MM.1S (cell line): ENCODE results near the gene KIRREL1.

Experiments
- DNase-seq: peaks from one replicate; pipeline ENCODE4 v3.0.0-alpha.2; 2015
- H2AFZ ChIP-seq: fragments of 300-600 bp; sonication (generic); 2 replicates; pipeline ENCODE4 v1.6.0; 2016; ENCODE audit warnings: antibody characterized with exemption, low read length
- H3F3A ChIP-seq: fragments of 300-600 bp; sonication (generic); 2 replicates; pipeline ENCODE4 v1.6.1; 2016; ENCODE audit warnings: mild to moderate bottlenecking, antibody characterized with exemption, low read length, moderate library complexity, mixed read lengths; ENCODE audit not compliant: insufficient read depth
- H3K27ac ChIP-seq: fragments of 300-600 bp; sonication (generic); 2 replicates; pipeline ENCODE4 v1.5.1; 2016; ENCODE audit warnings: mild to moderate bottlenecking, low read length
- H3K27me3 ChIP-seq: fragments of 300-600 bp; sonication (generic); replicated peaks from 2 replicates; pipeline ENCODE4 v1.6.0; 2016; ENCODE audit warnings: low read length; ENCODE audit not compliant: insufficient read depth
- H3K36me3 ChIP-seq: fragments of 300-600 bp; sonication (generic); replicated peaks from 2 replicates; pipeline ENCODE4 v1.6.1; 2016; ENCODE audit warnings: mild to moderate bottlenecking, low read length, mixed read lengths; ENCODE audit not compliant: insufficient read depth
- H3K4me1 ChIP-seq: fragments of 300-600 bp; sonication (generic); 2 replicates; pipeline ENCODE4 v1.6.1; 2016; ENCODE audit warnings: low read length, mixed read lengths
- H3K4me2 ChIP-seq: fragments of 300-600 bp; sonication (generic); 2 replicates; pipeline ENCODE4 v1.6.0; 2016; ENCODE audit warnings: low read depth, low read length
- H3K4me3 ChIP-seq: fragments of 300-600 bp; sonication (generic); 2 replicates; pipeline ENCODE4 v1.5.1; 2016; ENCODE audit warnings: low read length, mixed read lengths
- H3K79me2 ChIP-seq: fragments of 300-600 bp; sonication (generic); 2 replicates; pipeline ENCODE4 v1.6.1; 2016; ENCODE audit warnings: mixed run types, low read length, mixed read lengths
- H3K9ac ChIP-seq: fragments of 300-600 bp; sonication (generic); 2 replicates; pipeline ENCODE4 v1.6.1; 2016; ENCODE audit warnings: low read length, mixed read lengths
- H3K9me2 ChIP-seq: fragments of 300-600 bp; sonication (generic); replicated peaks from 2 replicates; pipeline ENCODE4 v1.6.1; 2016; ENCODE audit warnings: mild to moderate bottlenecking, low read length, mixed read lengths; ENCODE audit not compliant: insufficient read depth
- H3K9me3 ChIP-seq: fragments of 300-600 bp; sonication (generic); replicated peaks from 2 replicates; pipeline ENCODE4 v1.6.1; 2016; ENCODE audit warnings: mild to moderate bottlenecking, low read length, mixed read lengths; ENCODE audit not compliant: insufficient read depth
- H4K20me1 ChIP-seq: fragments of 300-600 bp; sonication (generic); 2 replicates; pipeline ENCODE4 v1.6.1; 2016; ENCODE audit warnings: mild to moderate bottlenecking, low read length, moderate library complexity, mixed read lengths; ENCODE audit not compliant: insufficient read depth
- EZH2 ChIP-seq: fragments of 300-600 bp; sonication (generic); optimal IDR thresholded peaks from 2 replicates; pipeline ENCODE3; 2017; ENCODE audit warnings: low read depth, mild to moderate bottlenecking, antibody characterized with exemption, low read length, mixed read lengths
- EZH2phosphoT487 ChIP-seq: fragments of 300-600 bp; sonication (generic); IDR thresholded peaks from 2 replicates; pipeline ENCODE4 v1.6.1; 2018; ENCODE audit warnings: antibody characterized with exemption, low read length
- TF ChIP-seq, protein P1 (sequence below): fragments of 300-600 bp; sonication (generic); IDR thresholded peaks from 2 replicates; pipeline ENCODE4 v1.5.1; 2016; ENCODE audit warnings: antibody characterized with exemption, low read length, mixed read lengths

Gene KIRREL1

DNA sequence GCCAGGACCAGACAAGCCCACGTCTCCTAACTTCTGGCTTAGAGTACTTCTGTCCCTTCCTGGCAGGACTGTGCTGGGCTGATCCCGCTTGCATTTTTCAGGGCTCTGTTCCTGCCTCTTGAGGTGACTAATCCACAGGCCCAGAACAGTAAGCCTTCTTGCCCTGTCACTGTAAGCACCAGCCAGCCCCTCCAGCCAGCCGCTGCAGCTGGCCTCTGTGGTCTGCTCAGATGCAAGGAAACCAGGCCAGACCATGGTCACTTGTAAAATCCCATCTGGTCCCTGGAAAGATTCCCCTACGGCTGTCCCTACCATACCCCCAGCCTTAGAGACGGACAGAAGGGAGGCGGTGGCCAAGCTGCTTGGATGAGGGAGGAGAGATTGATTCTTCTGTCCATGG, 74.2 kb downstream of the KIRREL1 start:
- H3K36me3 ChIP-seq: no peaks in the 10 kb centered on the region
- no peak overlapping the region for H3K4me3 ChIP-seq
- H3K79me2 ChIP-seq: no peaks in the 10 kb centered on the region
- no peaks in the 10 kb centered on the region for H3F3A ChIP-seq
- H3K27ac ChIP-seq: no peak overlapping the region
- no peaks in the 10 kb centered on the region for H3K9me3 ChIP-seq
- no peak overlapping the region for H3K9ac ChIP-seq
- no peaks in the 10 kb centered on the region for H3K27me3 ChIP-seq
- H3K4me1 ChIP-seq: no peaks in the 10 kb centered on the region
- TF ChIP-seq, protein P1, sequence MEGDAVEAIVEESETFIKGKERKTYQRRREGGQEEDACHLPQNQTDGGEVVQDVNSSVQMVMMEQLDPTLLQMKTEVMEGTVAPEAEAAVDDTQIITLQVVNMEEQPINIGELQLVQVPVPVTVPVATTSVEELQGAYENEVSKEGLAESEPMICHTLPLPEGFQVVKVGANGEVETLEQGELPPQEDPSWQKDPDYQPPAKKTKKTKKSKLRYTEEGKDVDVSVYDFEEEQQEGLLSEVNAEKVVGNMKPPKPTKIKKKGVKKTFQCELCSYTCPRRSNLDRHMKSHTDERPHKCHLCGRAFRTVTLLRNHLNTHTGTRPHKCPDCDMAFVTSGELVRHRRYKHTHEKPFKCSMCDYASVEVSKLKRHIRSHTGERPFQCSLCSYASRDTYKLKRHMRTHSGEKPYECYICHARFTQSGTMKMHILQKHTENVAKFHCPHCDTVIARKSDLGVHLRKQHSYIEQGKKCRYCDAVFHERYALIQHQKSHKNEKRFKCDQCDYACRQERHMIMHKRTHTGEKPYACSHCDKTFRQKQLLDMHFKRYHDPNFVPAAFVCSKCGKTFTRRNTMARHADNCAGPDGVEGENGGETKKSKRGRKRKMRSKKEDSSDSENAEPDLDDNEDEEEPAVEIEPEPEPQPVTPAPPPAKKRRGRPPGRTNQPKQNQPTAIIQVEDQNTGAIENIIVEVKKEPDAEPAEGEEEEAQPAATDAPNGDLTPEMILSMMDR: no peak
- TF ChIP-seq EZH2phosphoT487 (no peak), EZH2 (no peak)
- no peak overlapping the region for H3K4me2 ChIP-seq
- no peak for DNase-seq
- H4K20me1 ChIP-seq: no peaks in the 10 kb centered on the region
- H3K9me2 ChIP-seq: no peaks in the 10 kb centered on the region
- no peak overlapping the region for H2AFZ ChIP-seq

- TF ChIP-seq EZH2phosphoT487 (no peak), EZH2 (no peak)
- TF ChIP-seq, protein P1: no peak
- Histone ChIP-seq H3K4me1 (no peaks in the 10 kb centered on the region), H2AFZ (no peak overlapping the region), H3K9me3 (no peaks in the 10 kb centered on the region), H3K36me3 (no peaks in the 10 kb centered on the region), H3K27ac (no peak overlapping the region), H3K27me3 (no peaks in the 10 kb centered on the region), H3K9me2 (no peaks in the 10 kb centered on the region), H3K79me2 (no peaks in the 10 kb centered on the region), H3K4me2 (no peak overlapping the region), H3K9ac (no peak overlapping the region), H4K20me1 (no peaks in the 10 kb centered on the region), H3K4me3 (no peak overlapping the region), H3F3A (no peaks in the 10 kb centered on the region)
- DNase-seq: no peak
Observed at GRCh38 chr1:158068918-158069317, 75.5 kb downstream of the KIRREL1 start.

GRCh38 chr1:158071138-158071537, 77.7 kb downstream of the KIRREL1 start:
- Histone ChIP-seq H3K9me3 (no peaks in the 10 kb centered on the region), H3K36me3 (no peaks in the 10 kb centered on the region), H3K27ac (no peak overlapping the region), H3F3A (no peaks in the 10 kb centered on the region), H4K20me1 (no peaks in the 10 kb centered on the region), H3K4me2 (no peak overlapping the region), H3K4me3 (no peak overlapping the region), H3K9me2 (no peaks in the 10 kb centered on the region), H3K79me2 (no peaks in the 10 kb centered on the region), H3K4me1 (no peaks in the 10 kb centered on the region), H3K9ac (no peak overlapping the region), H3K27me3 (no peaks in the 10 kb centered on the region), H2AFZ (no peak overlapping the region)
- no peak for TF ChIP-seq EZH2phosphoT487
- TF ChIP-seq, protein P1: no peak
- no peak for TF ChIP-seq EZH2
- DNase-seq: no peak
